ENCODE measurements around the gene CERKL.

CERKL gene

GRCh38 chr2:181627545-181627944 is 29.4 kb downstream of the CERKL start:
- no peak for TF ChIP-seq CTCF (conservative IDR thresholded peaks at IDR 0.05; ENCODE audit: low read depth, low read length)
- no peaks in the 10 kb centered on the region for H3K4me1 ChIP-seq (ENCODE audit: low read depth, poor library complexity, severe bottlenecking)
- no peaks in the 10 kb centered on the region for H3K36me3 ChIP-seq (ENCODE audit: insufficient read depth)
- no peak overlapping the region for H3K9ac ChIP-seq
- H3K27me3 ChIP-seq (ENCODE audit: insufficient read depth, low read depth): no peaks in the 10 kb centered on the region
- H3K4me2 ChIP-seq: no peak overlapping the region
- no peak overlapping the region for H2AFZ ChIP-seq (ENCODE audit: low read depth)
- H3K4me3 ChIP-seq (IDR thresholded peaks at IDR 0.05; ENCODE audit: insufficient read depth, low read depth, low read length): no peak overlapping the region
- no peaks in the 10 kb centered on the region for H3K79me2 ChIP-seq (ENCODE audit: insufficient read depth, low read depth)
- no peak overlapping the region for H3K27ac ChIP-seq
- no peaks in the 10 kb centered on the region for H4K20me1 ChIP-seq (ENCODE audit: insufficient read depth)

GRCh38 chr2:181626671-181627070 is 30.2 kb downstream of the CERKL start:
- H4K20me1 ChIP-seq (ENCODE audit: insufficient read depth): no peaks in the 10 kb centered on the region
- no peaks in the 10 kb centered on the region for H3K27me3 ChIP-seq (ENCODE audit: insufficient read depth, low read depth)
- H3K27ac ChIP-seq: no peak overlapping the region

GRCh38 chr2:181623159-181623558 is 33.7 kb downstream of the CERKL start:
- no peak for TF ChIP-seq CTCF (conservative IDR thresholded peaks at IDR 0.05; ENCODE audit: low read depth, low read length)
- Histone ChIP-seq H3K27ac (no peak overlapping the region), H3K4me1 (ENCODE audit: low read depth, poor library complexity, severe bottlenecking) (no peaks in the 10 kb centered on the region), H3K27me3 (ENCODE audit: insufficient read depth, low read depth) (no peaks in the 10 kb centered on the region), H3K36me3 (ENCODE audit: insufficient read depth) (no peaks in the 10 kb centered on the region), H2AFZ (ENCODE audit: low read depth) (no peak overlapping the region), H3K4me2 (no peak overlapping the region), H3K9ac (no peak overlapping the region), H3K4me3 (IDR thresholded peaks at IDR 0.05; ENCODE audit: insufficient read depth, low read depth, low read length) (no peak overlapping the region), H4K20me1 (ENCODE audit: insufficient read depth) (no peaks in the 10 kb centered on the region), H3K79me2 (ENCODE audit: insufficient read depth, low read depth) (no peaks in the 10 kb centered on the region)

More at GRCh38 chr2:181626671-181627070, 30.2 kb downstream of the CERKL start:
- no peak overlapping the region for H3K4me3 ChIP-seq (IDR thresholded peaks at IDR 0.05; ENCODE audit: insufficient read depth, low read depth, low read length)
- no peaks in the 10 kb centered on the region for H3K36me3 ChIP-seq (ENCODE audit: insufficient read depth)
- TF ChIP-seq CTCF (conservative IDR thresholded peaks at IDR 0.05; ENCODE audit: low read depth, low read length): no peak
- no peaks in the 10 kb centered on the region for H3K4me1 ChIP-seq (ENCODE audit: low read depth, poor library complexity, severe bottlenecking)
- H3K79me2 ChIP-seq (ENCODE audit: insufficient read depth, low read depth): no peaks in the 10 kb centered on the region
- no peak overlapping the region for H3K9ac ChIP-seq
- H2AFZ ChIP-seq (ENCODE audit: low read depth): no peak overlapping the region
- H3K4me2 ChIP-seq: no peak overlapping the region

- H3K4me3 ChIP-seq (IDR thresholded peaks at IDR 0.05; ENCODE audit: insufficient read depth, low read depth, low read length): no peak overlapping the region
- no peak overlapping the region for H3K9ac ChIP-seq
- no peaks in the 10 kb centered on the region for H3K27me3 ChIP-seq (ENCODE audit: insufficient read depth, low read depth)
- H4K20me1 ChIP-seq (ENCODE audit: insufficient read depth): no peaks in the 10 kb centered on the region
- no peaks in the 10 kb centered on the region for H3K4me1 ChIP-seq (ENCODE audit: low read depth, poor library complexity, severe bottlenecking)
- no peak overlapping the region for H3K4me2 ChIP-seq
- no peak for TF ChIP-seq CTCF (conservative IDR thresholded peaks at IDR 0.05; ENCODE audit: low read depth, low read length)
- H3K79me2 ChIP-seq (ENCODE audit: insufficient read depth, low read depth): no peaks in the 10 kb centered on the region
- no peak overlapping the region for H2AFZ ChIP-seq (ENCODE audit: low read depth)
- H3K36me3 ChIP-seq (ENCODE audit: insufficient read depth): no peaks in the 10 kb centered on the region
- no peak overlapping the region for H3K27ac ChIP-seq
These were observed 35.0 kb downstream of the CERKL start for GRCh38 chr2:181621779-181622490.

Measured in KMS-11 (cell line).